ENCODE measurements around the gene IQCM. TPM values are rescaled to one million over a fixed set of nuclear protein-coding genes. Genes with fewer than 3 reads are reported as not detected.

The IQCM gene
- polyA plus RNA-seq, 3 donors = not detected

DNA sequence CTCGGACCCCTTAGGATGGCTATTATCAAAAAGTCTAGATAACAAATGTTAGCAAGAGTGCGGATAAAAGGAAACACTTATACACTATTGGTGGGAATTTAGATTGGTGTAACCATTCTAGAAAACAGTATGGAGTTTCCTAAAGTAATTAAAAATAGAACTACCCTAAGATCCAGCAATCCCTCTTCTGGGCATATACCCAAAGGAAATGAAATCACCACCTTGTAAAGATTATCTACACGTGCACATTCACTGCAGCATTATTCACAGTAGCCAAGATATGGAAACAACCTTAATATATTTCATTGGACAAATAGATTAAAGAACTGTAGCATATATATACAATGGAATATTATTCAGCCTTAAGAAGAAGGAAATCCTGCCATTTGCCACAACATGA, 462.4 kb downstream of the IQCM start:
- DNase-seq = no peak
- WGBS (ENCODE audit: insufficient coverage) = no CpG with 5 or more reads among the region's 3 CpGs
- Histone ChIP-seq H3K4me2 (replicated peaks; ENCODE audit: extremely low read depth, low read length, poor library complexity, severe bottlenecking) (no peak overlapping the region), H3K4me1 (ENCODE audit: control insufficient read depth in 1 of 2, insufficient read depth in 2 of 2, low read length in 2 of 2) (no peaks in the 10 kb centered on the region), H3K9me3 (replicated peaks in 1 of 2; ENCODE audit: control insufficient read depth in 1 of 2, insufficient read depth in 1 of 2, low read length in 2 of 2) (peaks cover 4 to 5% of the 10 kb centered on the region in 2 donors), H3K9ac (ENCODE audit: insufficient read depth, low read length, poor library complexity, severe bottlenecking) (no peak overlapping the region), H3K36me3 (replicated peaks in 1 of 2; ENCODE audit: control insufficient read depth in 1 of 2, insufficient read depth in 2 of 2, low read length in 2 of 2) (no peaks in the 10 kb centered on the region), H2AFZ (ENCODE audit: insufficient read depth, low read depth, low read length, poor library complexity, severe bottlenecking) (no peak overlapping the region), H3K27ac (ENCODE audit: low read depth in 1 of 2, low read length in 2 of 2) (no peak overlapping the region), H3K79me2 (ENCODE audit: insufficient read depth, low read length) (no peaks in the 10 kb centered on the region), H4K20me1 (ENCODE audit: insufficient read depth, low read length) (no peaks in the 10 kb centered on the region), H3K27me3 (ENCODE audit: control insufficient read depth in 2 of 2, insufficient read depth in 2 of 2, low read length in 2 of 2) (no peaks in the 10 kb centered on the region), H3K4me3 (replicated peaks in 1 of 3; ENCODE audit: low read depth in 2 of 3, low read length in 3 of 3) (no peak overlapping the region)
- Mint-ChIP-seq H3K4me3 (no peak overlapping the region), H3K27me3 (ENCODE audit: low read depth in 3 of 3) (no peaks in the 10 kb centered on the region), H3K27ac (no peak overlapping the region), H3K4me1 (no peaks in the 10 kb centered on the region), H3K9me3 (peaks cover 5 to 13% (median 9%) of the 10 kb centered on the region in 7 donors), H3K36me3 (no peaks in the 10 kb centered on the region)
- TF ChIP-seq CTCF (IDR thresholded peaks at IDR 0.05) = no peak
- intact Hi-C loops (cut with micrococcal nuclease) = no loop called here

GRCh38 chr4:149349541-149349940, 466.1 kb downstream of the IQCM start:
- H3K27me3 ChIP-seq (ENCODE audit: control insufficient read depth in 2 of 2, insufficient read depth in 2 of 2, low read length in 2 of 2) = no peaks in the 10 kb centered on the region
- H3K9me3 ChIP-seq (replicated peaks in 1 of 2; ENCODE audit: control insufficient read depth in 1 of 2, insufficient read depth in 1 of 2, low read length in 2 of 2) = peaks cover 4 to 5% of the 10 kb centered on the region in 2 donors
- no peak overlapping the region for H2AFZ ChIP-seq (ENCODE audit: insufficient read depth, low read depth, low read length, poor library complexity, severe bottlenecking)
- Mint-ChIP-seq H3K27ac (no peak overlapping the region), H3K27me3 (ENCODE audit: low read depth in 3 of 3) (no peaks in the 10 kb centered on the region), H3K4me3 (no peak overlapping the region), H3K4me1 (no peaks in the 10 kb centered on the region), H3K36me3 (no peaks in the 10 kb centered on the region), H3K9me3 (peaks cover 2 to 10% (median 7%) of the 10 kb centered on the region in 7 donors)
- no peak overlapping the region for H3K27ac ChIP-seq (ENCODE audit: low read depth in 1 of 2, low read length in 2 of 2)
- no peaks in the 10 kb centered on the region for H3K4me1 ChIP-seq (ENCODE audit: control insufficient read depth in 1 of 2, insufficient read depth in 2 of 2, low read length in 2 of 2)
- no peaks in the 10 kb centered on the region for H4K20me1 ChIP-seq (ENCODE audit: insufficient read depth, low read length)
- no peak for DNase-seq
- H3K4me3 ChIP-seq (replicated peaks in 1 of 3; ENCODE audit: low read depth in 2 of 3, low read length in 3 of 3) = no peak overlapping the region
- TF ChIP-seq CTCF (IDR thresholded peaks at IDR 0.05) = no peak
- H3K79me2 ChIP-seq (ENCODE audit: insufficient read depth, low read length) = no peaks in the 10 kb centered on the region
- H3K4me2 ChIP-seq (replicated peaks; ENCODE audit: extremely low read depth, low read length, poor library complexity, severe bottlenecking) = no peak overlapping the region
- H3K9ac ChIP-seq (ENCODE audit: insufficient read depth, low read length, poor library complexity, severe bottlenecking) = no peak overlapping the region
- H3K36me3 ChIP-seq (replicated peaks in 1 of 2; ENCODE audit: control insufficient read depth in 1 of 2, insufficient read depth in 2 of 2, low read length in 2 of 2) = no peaks in the 10 kb centered on the region
- intact Hi-C loops (cut with micrococcal nuclease) = no loop called here

Data from CD14-positive monocyte (primary cell).